A549 (cell line): ENCODE data around the gene SOX5. TPM values are rescaled to one million over a fixed set of nuclear protein-coding genes. Genes with fewer than 3 reads are reported as not detected.

Source experiments
- ATAC-seq, 2 experiments: fragments of 200-7000 bp in 1 of 2; fragments of >200 bp in 1 of 2; cut with Nextera tagmentation in 1 of 2; cut with Tn5 transposase in 1 of 2; 3 replicates each; pipeline versions ENCODE4 v1.8.0 to v1.9.1; 2018 to 2020; ENCODE audit warnings: mild to moderate bottlenecking in 1 of 2, moderate library complexity in 1 of 2
- CTCF ChIA-PET: fragments of 300-600 bp; sonication (Branson Sonifier 250); formaldehyde crosslinking; extraction: SDS; loops from one replicate; lab custom pipeline; 2021; ENCODE audit warnings: antibody characterized with exemption, inconsistent platforms; lab: Yijun Ruan, JAX
- POLR2A ChIA-PET: fragments of 350-600 bp; formaldehyde crosslinking; extraction: SDS; loops from one replicate; lab custom pipeline; 2021; ENCODE audit warnings: antibody characterized with exemption, inconsistent platforms; lab: Yijun Ruan, JAX
- DNase-seq, 2 experiments: peaks; one replicate each; pipeline versions ENCODE4 v3.0.0 to v3.0.0-alpha.2; 2011 to 2016; ENCODE audit warnings: low read depth in 1 of 2, low spot score in 1 of 2
- FAIRE-seq: peaks from 2 replicates; lab custom pipeline; 2011; peaks lifted over from hg19 to GRCh38; lab: Jason Lieb, UNC
- H3K27ac ChIP-seq, 2 experiments: fragments of >200 bp; sonication (Bioruptor Twin); formaldehyde crosslinking; 3 replicates each; pipeline ENCODE4 v1.5.1; 2016 to 2017
- H3K4me1 ChIP-seq: fragments of >200 bp; sonication (Bioruptor Twin); formaldehyde crosslinking; 3 replicates; pipeline ENCODE4 v1.6.1; 2016
- H3K4me2 ChIP-seq: fragments of >200 bp; sonication (Bioruptor Twin); formaldehyde crosslinking; 3 replicates; pipeline ENCODE4 v1.6.1; 2016
- H3K4me3 ChIP-seq: fragments of >200 bp; sonication (Bioruptor Twin); formaldehyde crosslinking; 3 replicates; pipeline ENCODE4 v1.5.1; 2016
- H3K9me3 ChIP-seq: fragments of >200 bp; sonication (Bioruptor Twin); formaldehyde crosslinking; 3 replicates; pipeline ENCODE4 v1.6.1; 2016
- BHLHE40 ChIP-seq: IDR thresholded peaks from 2 replicates; pipeline ENCODE4 v1.6.1; 2012; ENCODE audit warnings: low read depth, low read length, inconsistent platforms
- CEBPB ChIP-seq, 2 experiments: fragments of >200 bp in 1 of 2; sonication (Bioruptor Twin) in 1 of 2; formaldehyde crosslinking in 1 of 2; IDR thresholded peaks; 2 replicates each; pipeline ENCODE4 v1.6.1; 2012 to 2016
- CHD2 ChIP-seq: fragments of 150-350 bp; IDR thresholded peaks from 2 replicates; pipeline ENCODE4 v1.6.1; 2014; ENCODE audit warnings: low read length; ENCODE audit not compliant: partially characterized antibody
- CTCF ChIP-seq: fragments of >200 bp; sonication (Bioruptor Twin); formaldehyde crosslinking; IDR thresholded peaks from 3 replicates; pipeline ENCODE4 v1.5.1; 2016
- E2F6 ChIP-seq: IDR thresholded peaks from 2 replicates; pipeline ENCODE4 v1.6.1; 2012; ENCODE audit warnings: low read depth, borderline replicate concordance
- EHMT2 ChIP-seq: fragments of 200-600 bp; sonication (generic); IDR thresholded peaks from 2 replicates; pipeline ENCODE4 v1.6.1; 2016; ENCODE audit warnings: antibody characterized with exemption, low read depth, mild to moderate bottlenecking, moderate library complexity
- ELK1 ChIP-seq: fragments of 150-350 bp; IDR thresholded peaks from 2 replicates; pipeline ENCODE4 v1.6.1; 2014; ENCODE audit warnings: low read depth, mild to moderate bottlenecking, low read length
- EP300 ChIP-seq, 2 experiments: fragments of >200 bp; sonication (Bioruptor Twin); formaldehyde crosslinking; IDR thresholded peaks; 2 replicates in 1 of 2; 3 replicates in 1 of 2; pipeline ENCODE4 v1.6.1; 2016 to 2017
- FOXS1 ChIP-seq: fragments of 250-450 bp; sonication (Bioruptor Pico); IDR thresholded peaks from 2 replicates; pipeline ENCODE4 v1.5.0; 2020; ENCODE audit warnings: mild to moderate bottlenecking, moderate library complexity
- GATA3 ChIP-seq: IDR thresholded peaks from 2 replicates; pipeline ENCODE4 v1.6.1; 2012; ENCODE audit warnings: borderline replicate concordance
- HDAC2 ChIP-seq: fragments of 200-600 bp; sonication (generic); IDR thresholded peaks from 2 replicates; pipeline ENCODE4 v1.6.1; 2016
- HES2 ChIP-seq: fragments of >200 bp; sonication (Bioruptor Twin); formaldehyde crosslinking; IDR thresholded peaks from 2 replicates; pipeline ENCODE4 v1.6.1; 2016
- HOXB13 ChIP-seq: fragments of 250-450 bp; sonication (Bioruptor Pico); IDR thresholded peaks from 2 replicates; pipeline ENCODE4 v1.5.0; 2020; ENCODE audit warnings: low read depth, mild to moderate bottlenecking, moderate library complexity
- KDM5A ChIP-seq: fragments of 200-600 bp; sonication (generic); IDR thresholded peaks from 2 replicates; pipeline ENCODE4 v1.6.1; 2016; ENCODE audit warnings: antibody characterized with exemption, mild to moderate bottlenecking
- MAFK ChIP-seq: fragments of 450-650 bp; IDR thresholded peaks from 2 replicates; pipeline ENCODE4 v1.6.1; 2014; ENCODE audit not compliant: partially characterized antibody
- MAZ ChIP-seq: fragments of 150-350 bp; IDR thresholded peaks from 2 replicates; pipeline ENCODE4 v1.6.1; 2014; ENCODE audit warnings: antibody characterized with exemption, low read depth, low read length, borderline replicate concordance
- PHF8 ChIP-seq: fragments of 200-600 bp; sonication (generic); IDR thresholded peaks from 2 replicates; pipeline ENCODE4 v1.6.1; 2016; ENCODE audit warnings: low read depth, mild to moderate bottlenecking, antibody characterized with exemption, moderate library complexity, borderline replicate concordance
- POLR2A ChIP-seq: IDR thresholded peaks from 2 replicates; pipeline ENCODE4 v1.6.1; 2012; ENCODE audit warnings: mild to moderate bottlenecking, low read length
- POLR2AphosphoS2 ChIP-seq: conservative IDR thresholded peaks from 2 replicates; pipeline ENCODE4 v1.6.1; 2012; ENCODE audit warnings: low read length, improper control_type of control experiment, inconsistent platforms
- RFX5 ChIP-seq: fragments of 450-650 bp; IDR thresholded peaks from 2 replicates; pipeline ENCODE4 v1.7.1; 2014; ENCODE audit warnings: antibody characterized with exemption, mild to moderate bottlenecking, moderate library complexity
- RNF2 ChIP-seq: fragments of 200-600 bp; sonication (generic); IDR thresholded peaks from 2 replicates; pipeline ENCODE4 v1.6.1; 2016; ENCODE audit warnings: low read depth, mild to moderate bottlenecking, antibody characterized with exemption, moderate library complexity, borderline replicate concordance
- USF2 ChIP-seq: fragments of 450-650 bp; IDR thresholded peaks from 2 replicates; pipeline ENCODE4 v1.6.1; 2014; ENCODE audit warnings: antibody characterized with exemption
- ZFP36 ChIP-seq: fragments of 450-650 bp; IDR thresholded peaks from 2 replicates; pipeline ENCODE4 v1.6.1; 2014; ENCODE audit warnings: borderline replicate concordance; ENCODE audit not compliant: partially characterized antibody
- ZSCAN20 ChIP-seq: fragments of 250-450 bp; sonication (Bioruptor Pico); IDR thresholded peaks from 2 replicates; pipeline ENCODE4 v1.8.0; 2022; ENCODE audit warnings: mild to moderate bottlenecking, moderate library complexity
- whole genome bisulfite sequencing: methylation state at CpG from one replicate; pipeline ENCODE4 v1.1.6; 2017; ENCODE audit errors: missing lambda C conversion rate; 5-methylcytosine and 5-hydroxymethylcytosine counted together
- polyA plus RNA-seq, 4 experiments: library from polyadenylated mRNA; depleted of rRNA in 3 of 4; stranded (reverse); fragments of >200 nt; fragmentation: RNase III in 1 of 4; extraction: RNeasy Plus Mini Kit Qiagen cat#74134 plus additional on column Dnase treatment in 1 of 4; gene quantifications; 2 replicates in 3 of 4; 3 replicates in 1 of 4; pipeline ENCODE4 v1.2.3, GENCODE V29; 2011 to 2017

SOX5 gene
- polyA plus RNA-seq, 2 of the 4 experiments (the other 2 are of a cell fraction) = not detected

- H3K4me2 ChIP-seq = no peak overlapping the region
- TF ChIP-seq USF2 = no peak
- no peak for TF ChIP-seq CTCF
- no peak for TF ChIP-seq BHLHE40
- TF ChIP-seq E2F6 = no peak
- no peak for TF ChIP-seq MAFK
- no peak for TF ChIP-seq GATA3
- TF ChIP-seq MAZ = no peak
- no peak for TF ChIP-seq CEBPB (IDR thresholded peaks at IDR 0.05)
- no peak for TF ChIP-seq POLR2AphosphoS2
- no peak for TF ChIP-seq RNF2
- TF ChIP-seq PHF8 = no peak
- ChIA-PET CTCF (no interaction called here), POLR2A (no interaction called here)
- H3K4me1 ChIP-seq = no peaks in the 10 kb centered on the region
- DNase-seq = no peak
- WGBS = 23% methylated on average over 5 of the region's 5 CpGs
- no peak overlapping the region for H3K4me3 ChIP-seq
- ATAC-seq = no peak
- H3K27ac ChIP-seq = no peak overlapping the region
- FAIRE-seq = no peak
- H3K9me3 ChIP-seq = no peaks in the 10 kb centered on the region; the same call in 2 of the 3 replicates
Observed at GRCh38 chr12:23753628-23754365, 195.7 kb downstream of the SOX5 start.

GRCh38 chr12:23752245-23752644 lies 197.2 kb downstream of the SOX5 start:
- no peak for FAIRE-seq
- WGBS = 15% methylated on average over 5 of the region's 5 CpGs
- TF ChIP-seq ZFP36 = no peak
- TF ChIP-seq FOXS1 (CRISPR knock-in tag) = no peak
- TF ChIP-seq EP300 (IDR thresholded peaks at IDR 0.05) = no peak
- no peak for TF ChIP-seq KDM5A
- no peak for TF ChIP-seq POLR2A
- TF ChIP-seq HOXB13 (CRISPR knock-in tag) = no peak
- TF ChIP-seq CHD2 = no peak
- no peak for TF ChIP-seq ELK1
- TF ChIP-seq EHMT2 = no peak
- no peak for TF ChIP-seq ZSCAN20 (CRISPR knock-in tag)
- no peak for TF ChIP-seq HDAC2
- TF ChIP-seq RFX5 = no peak
- no peak for TF ChIP-seq HES2
- POLR2A ChIA-PET = no interaction called here
- H3K4me1 ChIP-seq = no peaks in the 10 kb centered on the region
- H3K4me3 ChIP-seq = no peak overlapping the region
- ATAC-seq = no peak
- DNase-seq = no peak
- H3K27ac ChIP-seq = no peak overlapping the region
- H3K9me3 ChIP-seq = no peaks in the 10 kb centered on the region; the same call in 2 of the 3 replicates
- CTCF ChIA-PET = no interaction called here
- H3K4me2 ChIP-seq = no peak overlapping the region
